ENCODE results near the gene MACROD2.

DNA sequence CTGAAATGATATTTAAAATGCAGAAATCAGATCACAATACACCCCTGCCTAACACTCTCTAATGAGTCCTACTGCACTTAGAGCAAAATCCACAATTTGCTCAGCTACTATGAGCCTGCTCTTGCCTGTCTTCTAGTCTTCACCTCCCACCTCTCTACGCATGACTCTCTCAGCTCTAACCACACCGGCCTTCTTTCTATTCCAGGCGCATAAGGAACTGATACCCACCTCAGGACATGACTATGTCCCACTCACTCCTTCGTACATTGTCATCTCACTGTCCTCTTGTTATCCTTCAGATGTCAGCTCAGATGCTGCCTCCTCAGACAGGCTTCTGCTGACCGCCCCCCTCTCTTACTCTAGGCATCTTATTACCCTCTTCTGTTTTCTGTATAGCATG is 543.1 kb downstream of the MACROD2 start:
- no peak for TF ChIP-seq CTCF (IDR thresholded peaks at IDR 0.05)
- no peak for TF ChIP-seq POLR2AphosphoS5 (IDR thresholded peaks at IDR 0.05)
